Liver (tissue), 9 donors: ENCODE measurements around the gene MSI2. TPM values are rescaled to one million over a fixed set of nuclear protein-coding genes. Genes with fewer than 3 reads are reported as not detected.

ENCODE experiments used
- DNase-seq: peaks from one replicate; pipeline ENCODE4 v3.0.0-alpha.2; 2017; ENCODE audit warnings: low spot score
- H3K27ac ChIP-seq, 2 donors: one replicate each; pipeline ENCODE4 v1.7.0; 2013; ENCODE audit warnings: inconsistent platforms in 2 of 2, low read length in 2 of 2, control low read depth in 1 of 2, low read depth in 1 of 2, mild to moderate bottlenecking in 1 of 2
- H3K27me3 ChIP-seq, 4 donors: one replicate each; pipeline versions ENCODE4 v1.6.1 to v1.7.0; 2013; ENCODE audit warnings: low read length in 3 of 4, inconsistent platforms in 1 of 4, mild to moderate bottlenecking in 1 of 4, moderate library complexity in 1 of 4; ENCODE audit not compliant: control insufficient read depth in 4 of 4, insufficient read depth in 4 of 4
- H3K36me3 ChIP-seq, 4 donors: one replicate each; pipeline versions ENCODE4 v1.6.1 to v1.7.0; 2013; ENCODE audit warnings: low read length in 3 of 4, mild to moderate bottlenecking in 3 of 4, low read depth in 1 of 4, moderate library complexity in 1 of 4; ENCODE audit not compliant: control insufficient read depth in 4 of 4, insufficient read depth in 3 of 4
- H3K4me1 ChIP-seq, 4 donors: one replicate each; pipeline versions ENCODE4 v1.6.1 to v1.7.0; 2013; ENCODE audit warnings: low read length in 3 of 4, mild to moderate bottlenecking in 3 of 4, moderate library complexity in 1 of 4; ENCODE audit not compliant: control insufficient read depth in 4 of 4, insufficient read depth in 4 of 4
- H3K4me3 ChIP-seq, 3 donors: one replicate each; pipeline versions ENCODE4 v1.6.1 to v1.7.0; 2013; ENCODE audit warnings: low read length in 3 of 3, control low read depth in 1 of 3, low read depth in 1 of 3, mild to moderate bottlenecking in 1 of 3
- H3K9ac ChIP-seq, 2 donors: one replicate each; pipeline ENCODE4 v1.7.0; 2013; ENCODE audit warnings: low read length in 2 of 2, mild to moderate bottlenecking in 2 of 2, moderate library complexity in 2 of 2, control low read depth in 1 of 2, low read depth in 1 of 2
- H3K9me3 ChIP-seq, 4 donors: one replicate each; pipeline versions ENCODE4 v1.6.1 to v1.7.0; 2013; ENCODE audit warnings: low read length in 3 of 4; ENCODE audit not compliant: control insufficient read depth in 4 of 4
- ATF3 ChIP-seq: IDR thresholded peaks from 2 replicates; pipeline ENCODE4 v1.6.1; 2016; ENCODE audit warnings: antibody characterized with exemption
- EGR1 ChIP-seq, 2 donors: IDR thresholded peaks; 2 replicates each; pipeline ENCODE4 v1.6.1; 2016 to 2018; ENCODE audit warnings: antibody characterized with exemption in 2 of 2, low read depth in 2 of 2
- FOXA1 ChIP-seq: IDR thresholded peaks from 2 replicates; pipeline ENCODE4 v1.6.1; 2016; ENCODE audit warnings: antibody characterized with exemption
- FOXA2 ChIP-seq: IDR thresholded peaks from 2 replicates; pipeline ENCODE4 v1.6.1; 2016; ENCODE audit warnings: antibody characterized with exemption
- GABPA ChIP-seq, 2 donors: IDR thresholded peaks in 1 of 2; conservative IDR thresholded peaks in 1 of 2; 2 replicates each; pipeline ENCODE4 v1.6.1; 2016; ENCODE audit warnings: antibody characterized with exemption in 2 of 2, mild to moderate bottlenecking in 1 of 2, moderate library complexity in 1 of 2
- HNF4A ChIP-seq, 2 donors: conservative IDR thresholded peaks; 2 replicates each; pipeline ENCODE4 v1.6.1; 2016; ENCODE audit warnings: antibody characterized with exemption in 2 of 2, mild to moderate bottlenecking in 2 of 2
- HNF4G ChIP-seq: IDR thresholded peaks from 2 replicates; pipeline ENCODE4 v1.6.1; 2016; ENCODE audit warnings: antibody characterized with exemption
- JUND ChIP-seq, 2 donors: IDR thresholded peaks; 2 replicates each; pipeline ENCODE4 v1.6.1; 2016; ENCODE audit warnings: antibody characterized with exemption in 2 of 2
- MAX ChIP-seq: IDR thresholded peaks from 2 replicates; pipeline ENCODE4 v1.6.1; 2016; ENCODE audit warnings: antibody characterized with exemption
- NR2F2 ChIP-seq: IDR thresholded peaks from 2 replicates; pipeline ENCODE4 v1.6.1; 2016; ENCODE audit warnings: antibody characterized with exemption
- REST ChIP-seq: IDR thresholded peaks from 2 replicates; pipeline ENCODE4 v1.6.1; 2016; ENCODE audit warnings: antibody characterized with exemption, mild to moderate bottlenecking
- SP1 ChIP-seq: IDR thresholded peaks from 2 replicates; pipeline ENCODE4 v1.6.1; 2018; ENCODE audit warnings: antibody characterized with exemption, mild to moderate bottlenecking
- TAF1 ChIP-seq: conservative IDR thresholded peaks from 2 replicates; pipeline ENCODE4 v1.6.1; 2016; ENCODE audit warnings: antibody characterized with exemption, mild to moderate bottlenecking
- YY1 ChIP-seq: IDR thresholded peaks from 2 replicates; pipeline ENCODE4 v1.6.1; 2016; ENCODE audit warnings: antibody characterized with exemption, mild to moderate bottlenecking
- ZBTB33 ChIP-seq: IDR thresholded peaks from 2 replicates; pipeline ENCODE4 v1.6.1; 2016; ENCODE audit warnings: antibody characterized with exemption
- WGBS: extraction: QIAGEN DNeasy Blood & Tissue Kit; methylation state at CpG from one replicate; pipeline ENCODE4 v1.1.7; 2013; 5-methylcytosine and 5-hydroxymethylcytosine counted together
- polyA plus RNA-seq, 2 donors: library from polyadenylated mRNA; stranded (reverse) in 1 of 2; unstranded in 1 of 2; fragments of 200-250 nt in 1 of 2; fragments of >200 nt in 1 of 2; fragmentation: Nextera tagmentation in 1 of 2; extraction: Ambion mirVana in 1 of 2; gene quantifications; one replicate each; pipeline versions ENCODE4 v1.2.1 to v1.2.3, GENCODE V29; 2013 to 2015
- total RNA-seq, 2 donors: library from RNA; depleted of rRNA; stranded (reverse); fragments of >200 nt; gene quantifications; one replicate each; pipeline ENCODE4 v1.2.3, GENCODE V29; 2014
- donor health status: healthy.
- donor health status: healthy.
- donor health status: healthy.
- donor health status: healthy.
- donor health status: healthy.

Gene MSI2
- total and polyA plus RNA-seq, 4 donors: 5.7 to 15.6 (median 9.2) TPM

GRCh38 chr17:57512691-57513090, 256.4 kb downstream of the MSI2 start:
- 93% methylated on average over 3 of the region's 3 CpGs for WGBS
- peaks cover 0 to 6% (median 2%) of the 10 kb centered on the region in 4 donors for H3K4me1 ChIP-seq
- H3K27ac ChIP-seq: no peak overlapping the region

GRCh38 chr17:57513569-57513968, 257.2 kb downstream of the MSI2 start:
- Histone ChIP-seq H3K27ac (no peak overlapping the region), H3K9me3 (no peaks in the 10 kb centered on the region), H3K4me1 (peaks cover 0 to 6% (median 2%) of the 10 kb centered on the region in 4 donors), H3K36me3 (no peaks in the 10 kb centered on the region), H3K27me3 (no peaks in the 10 kb centered on the region), H3K9ac (no peak overlapping the region), H3K4me3 (no peak overlapping the region)
- no peak for DNase-seq
- WGBS: 90% methylated on average over 4 of the region's 4 CpGs
- TF ChIP-seq NR2F2 (no peak), HNF4A (conservative IDR thresholded peaks at IDR 0.05) (no peak), FOXA2 (no peak), TAF1 (no peak), YY1 (no peak), ZBTB33 (no peak), JUND (IDR thresholded peaks at IDR 0.05) (no peak), EGR1 (IDR thresholded peaks at IDR 0.05; ENCODE audit: low read depth in 2 of 2) (no peak), GABPA (IDR thresholded peaks at IDR 0.05 in 1 of 2, conservative IDR thresholded peaks at IDR 0.05 in 1 of 2) (no peak), FOXA1 (no peak), MAX (no peak), ATF3 (no peak)

More at GRCh38 chr17:57512691-57513090, 256.4 kb downstream of the MSI2 start:
- Histone ChIP-seq H3K9me3 (no peaks in the 10 kb centered on the region), H3K4me3 (no peak overlapping the region), H3K36me3 (no peaks in the 10 kb centered on the region), H3K27me3 (no peaks in the 10 kb centered on the region), H3K9ac (no peak overlapping the region)
- no peak for TF ChIP-seq FOXA2
- TF ChIP-seq ZBTB33: no peak
- TF ChIP-seq TAF1: no peak
- no peak for TF ChIP-seq HNF4G
- no peak for TF ChIP-seq NR2F2
- TF ChIP-seq REST: no peak
- no peak for TF ChIP-seq GABPA (IDR thresholded peaks at IDR 0.05 in 1 of 2, conservative IDR thresholded peaks at IDR 0.05 in 1 of 2)
- no peak for TF ChIP-seq JUND (IDR thresholded peaks at IDR 0.05)
- no peak for TF ChIP-seq ATF3
- no peak for TF ChIP-seq SP1
- TF ChIP-seq YY1: no peak
- no peak for TF ChIP-seq EGR1 (IDR thresholded peaks at IDR 0.05; ENCODE audit: low read depth in 2 of 2)
- no peak for TF ChIP-seq FOXA1
- no peak for TF ChIP-seq HNF4A (conservative IDR thresholded peaks at IDR 0.05)
- no peak for DNase-seq
